ENCODE data around the gene KCNG1. TPM values are rescaled to one million over a fixed set of nuclear protein-coding genes. Genes with fewer than 3 reads are reported as not detected.

The KCNG1 gene
- total and polyA plus RNA-seq, 11 donors, result 0.10 to 0.64 (median 0.38) TPM; not detected in 2

DNA sequence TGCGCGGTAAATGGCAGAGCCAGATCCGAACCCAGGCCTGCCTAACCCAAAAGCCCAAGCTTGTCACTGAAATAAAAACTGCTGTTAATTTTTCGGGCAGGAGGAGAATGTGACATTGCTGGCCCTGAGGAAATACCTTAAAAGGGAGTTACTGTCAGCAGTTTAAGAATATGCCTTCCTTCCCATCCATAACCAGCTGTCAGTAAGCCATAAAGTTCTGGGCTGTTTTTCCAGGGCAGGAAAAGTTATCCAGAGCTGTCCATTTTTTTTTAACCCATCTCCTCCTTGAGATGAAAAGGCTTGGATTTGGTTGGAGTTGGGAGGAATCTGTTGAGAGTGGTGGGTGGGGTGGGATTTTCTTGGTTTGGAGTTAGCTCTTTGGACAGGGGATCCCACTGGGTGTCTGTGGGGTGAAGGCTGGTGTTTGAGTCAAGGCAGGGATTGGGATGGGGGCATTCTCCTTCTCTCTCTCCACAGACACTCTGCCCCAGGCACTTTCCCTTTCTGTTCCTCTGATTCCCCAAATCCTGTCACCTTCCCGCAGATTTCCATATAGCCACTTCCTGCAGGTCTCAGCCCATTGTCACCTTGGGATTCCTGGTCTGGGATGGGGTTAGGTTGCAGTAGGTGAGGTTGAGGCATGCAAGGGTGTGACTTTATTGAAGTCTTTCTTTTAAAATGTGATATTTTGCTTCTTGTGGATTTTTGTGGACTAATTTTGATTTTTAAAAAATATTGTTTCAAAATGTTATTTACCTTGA is 4.3 kb upstream of the KCNG1 start:
- no peak for ATAC-seq
- H3K4me1 ChIP-seq, result peaks cover 0 to 17% (median 6%) of the 10 kb centered on the region in 12 donors
- TF ChIP-seq CTCF (IDR thresholded peaks at IDR 0.05) (no peak), POLR2A (IDR thresholded peaks at IDR 0.05) (no peak)
- H3K4me3 ChIP-seq, result no peak overlapping the region
- DNase-seq, result no peak
- H3K27me3 ChIP-seq, result peaks cover 18 to 96% (median 48%) of the 10 kb centered on the region in 9 donors
- WGBS, 4 donors, result 60 to 73% (median 70%) methylated on average over 5 of the region's 5 CpGs
- no peak overlapping the region for H3K27ac ChIP-seq
- no peaks in the 10 kb centered on the region for H3K9me3 ChIP-seq
- no peaks in the 10 kb centered on the region for H3K36me3 ChIP-seq
- intact Hi-C loops (cut with DNase I), result no loop called here

- intact Hi-C loops (cut with DNase I), result no loop called here
- Histone ChIP-seq H3K27me3 (peaks cover 20 to 96% (median 49%) of the 10 kb centered on the region in 9 donors), H3K4me1 (peaks cover 0 to 17% (median 6%) of the 10 kb centered on the region in 12 donors), H3K27ac (no peak overlapping the region), H3K9me3 (no peaks in the 10 kb centered on the region), H3K36me3 (no peaks in the 10 kb centered on the region), H3K4me3 (no peak overlapping the region)
- TF ChIP-seq CTCF (IDR thresholded peaks at IDR 0.05) (no peak), POLR2A (IDR thresholded peaks at IDR 0.05) (no peak)
- WGBS, 4 donors, result 65 to 74% (median 69%) methylated on average over 4 of the region's 4 CpGs
- no peak for ATAC-seq
- no peak for DNase-seq
Observed at GRCh38 chr20:51026269-51026668, 3.4 kb upstream of the KCNG1 start.

DNA sequence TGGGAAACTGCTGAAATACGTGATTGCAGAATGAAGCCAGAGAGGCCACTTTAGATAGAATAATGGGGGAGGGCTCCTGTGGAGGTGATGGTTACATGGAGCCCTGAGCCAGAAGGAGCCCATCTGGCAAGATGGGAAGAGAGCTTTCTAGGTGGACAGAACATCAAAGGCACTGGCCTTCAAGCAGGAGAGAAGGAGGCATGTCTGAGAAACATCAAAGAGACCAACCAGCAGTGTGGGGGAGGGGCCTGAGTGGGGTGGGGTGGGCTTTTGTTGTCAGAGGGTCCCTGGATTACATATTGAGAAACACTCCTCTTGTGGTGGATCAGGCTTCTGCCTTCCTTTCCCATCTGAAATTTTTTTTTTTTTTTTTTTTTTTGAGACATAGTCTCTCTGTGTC is 1.9 kb upstream of the KCNG1 start:
- WGBS, 4 donors, result 27 to 67% (median 46%) methylated on average over 1 of the region's 1 CpG
- intact Hi-C loops (cut with DNase I), result no loop called here

More for the DNA sequence above, 1.9 kb upstream of the KCNG1 start:
- ATAC-seq (no peak), DNase-seq (no peak)
- TF ChIP-seq CTCF (IDR thresholded peaks at IDR 0.05), result no peak
- TF ChIP-seq POLR2A (IDR thresholded peaks at IDR 0.05), result no peak
- Histone ChIP-seq H3K9me3 (no peaks in the 10 kb centered on the region), H3K27ac (no peak overlapping the region), H3K27me3 (peaks cover 20 to 97% (median 54%) of the 10 kb centered on the region in 9 donors), H3K4me3 (no peak overlapping the region), H3K36me3 (no peaks in the 10 kb centered on the region), H3K4me1 (peaks cover 0 to 17% (median 6%) of the 10 kb centered on the region in 12 donors)

Measured in heart left ventricle (tissue), 16 donors.